Dermis microvascular lymphatic vessel endothelial cell (primary cell): ENCODE results near the gene PPP2R1B. TPM values are rescaled to one million over a fixed set of nuclear protein-coding genes. Genes with fewer than 3 reads are reported as not detected.
A peak's percentile ranks its signal among the peaks of the same experiment; 100 is the strongest.

Experiments used
- DNase-seq, 2 donors: peaks; one replicate each; pipeline versions ENCODE4 v3.0.0 to v3.0.0-alpha.2; 2010; ENCODE audit warnings: low read depth in 2 of 2
- total RNA-seq: library from RNA; depleted of rRNA; stranded (reverse); fragments of >200 nt; gene quantifications from 2 replicates; pipeline ENCODE4 v1.2.1, GENCODE V29; 2014

Gene PPP2R1B
- total RNA-seq, 1 donor from 2014 or later, result 29.0 TPM

GRCh38 chr11:111696556-111696955 is 69.6 kb downstream of the PPP2R1B start:
- no peak for DNase-seq

- peak; percentile 70 to 71 for DNase-seq
Measured at GRCh38 chr11:111694851-111695250, 71.3 kb downstream of the PPP2R1B start.

- DNase-seq, result no peak
Measured at GRCh38 chr11:111693224-111693937, 72.8 kb downstream of the PPP2R1B start.

- DNase-seq, result no peak
Measured at GRCh38 chr11:111691741-111692140, 74.4 kb downstream of the PPP2R1B start.

GRCh38 chr11:111691176-111691575 is 75.0 kb downstream of the PPP2R1B start:
- no peak for DNase-seq

GRCh38 chr11:111688013-111688412 is 78.2 kb downstream of the PPP2R1B start:
- no peak for DNase-seq

GRCh38 chr11:111684251-111684650 is 81.9 kb downstream of the PPP2R1B start:
- DNase-seq, result no peak

- DNase-seq, result no peak
Measured at GRCh38 chr11:111683806-111684205, 82.4 kb downstream of the PPP2R1B start.

GRCh38 chr11:111680486-111681175 is 85.6 kb downstream of the PPP2R1B start:
- DNase-seq, result no peak

Other genes with a start within 250 kb of the PPP2R1B start
- 89.7 and 116 TPM in 2 replicates for gene LAYN, start 225.7 kb downstream of the PPP2R1B start, total RNA-seq
- 5.5 and 10.5 TPM in 2 replicates for gene SIK2, start 163.9 kb downstream of the PPP2R1B start, total RNA-seq
- 19.5 and 20.7 TPM in 2 replicates for gene ALG9, start 105.2 kb upstream of the PPP2R1B start, total RNA-seq
- gene FDXACB1, start 112.8 kb upstream of the PPP2R1B start, total RNA-seq, result 1.3 and 1.4 TPM in 2 replicates
- 4.1 and 5.1 TPM in 2 replicates for gene CFAP68, start 113.2 kb upstream of the PPP2R1B start, total RNA-seq
- 0.13 TPM in 2 replicates for gene CRYAB, start 145.4 kb upstream of the PPP2R1B start, total RNA-seq
- gene HSPB2, start 146.3 kb upstream of the PPP2R1B start, total RNA-seq, result not detected in 2 replicates
- 0.13 and 0.39 TPM in 2 replicates for gene C11orf52, start 152.5 kb upstream of the PPP2R1B start, total RNA-seq
- 5.7 and 5.9 TPM in 2 replicates for gene DIXDC1, start 171.0 kb upstream of the PPP2R1B start, total RNA-seq